Tibial nerve (tissue), 4 donors: Measurements from ENCODE around the gene BTRC.

ENCODE experiments used
- EP300 ChIP-seq, 2 donors: sonication (generic); formaldehyde crosslinking; IDR thresholded peaks; one replicate each; pipeline ENCODE4 v1.6.1; 2017; ENCODE audit warnings: antibody characterized with exemption in 2 of 2, mild to moderate bottlenecking in 1 of 2
- POLR2A ChIP-seq, 2 donors: fragments of 450-650 bp; IDR thresholded peaks; one replicate each; pipeline ENCODE4 v1.6.1; 2017; ENCODE audit warnings: antibody characterized with exemption in 2 of 2, mild to moderate bottlenecking in 2 of 2, moderate library complexity in 2 of 2
- TF ChIP-seq, protein P1 (sequence below), 5 experiments: fragments of 200-600 bp in 3 of 5; fragments of 450-650 bp in 2 of 5; sonication (generic) in 3 of 5; IDR thresholded peaks; one replicate each; pipeline ENCODE4 v1.5.1; 2016 to 2019; ENCODE audit warnings: antibody characterized with exemption in 5 of 5, mild to moderate bottlenecking in 3 of 5, moderate library complexity in 2 of 5

DNA sequence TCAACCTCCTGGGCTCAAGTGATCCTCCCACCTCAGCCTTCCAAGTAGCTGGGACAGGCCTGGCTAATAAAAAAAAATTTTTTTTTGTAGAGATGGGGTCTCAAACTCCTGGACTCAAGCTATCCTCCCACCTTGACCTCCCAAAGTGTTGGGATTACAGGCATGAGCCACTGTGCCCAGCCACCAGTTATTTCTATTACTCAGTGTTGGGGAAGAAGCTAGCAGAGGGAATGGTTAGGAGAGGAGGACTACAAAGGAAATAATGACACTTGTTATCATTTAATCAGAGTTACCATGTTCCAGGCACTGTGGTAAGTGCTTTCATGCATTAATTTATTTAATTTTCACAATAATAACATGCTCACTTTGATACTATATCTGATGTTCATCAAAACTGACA lies 17.6 kb upstream of the BTRC start:
- TF ChIP-seq, protein P1, sequence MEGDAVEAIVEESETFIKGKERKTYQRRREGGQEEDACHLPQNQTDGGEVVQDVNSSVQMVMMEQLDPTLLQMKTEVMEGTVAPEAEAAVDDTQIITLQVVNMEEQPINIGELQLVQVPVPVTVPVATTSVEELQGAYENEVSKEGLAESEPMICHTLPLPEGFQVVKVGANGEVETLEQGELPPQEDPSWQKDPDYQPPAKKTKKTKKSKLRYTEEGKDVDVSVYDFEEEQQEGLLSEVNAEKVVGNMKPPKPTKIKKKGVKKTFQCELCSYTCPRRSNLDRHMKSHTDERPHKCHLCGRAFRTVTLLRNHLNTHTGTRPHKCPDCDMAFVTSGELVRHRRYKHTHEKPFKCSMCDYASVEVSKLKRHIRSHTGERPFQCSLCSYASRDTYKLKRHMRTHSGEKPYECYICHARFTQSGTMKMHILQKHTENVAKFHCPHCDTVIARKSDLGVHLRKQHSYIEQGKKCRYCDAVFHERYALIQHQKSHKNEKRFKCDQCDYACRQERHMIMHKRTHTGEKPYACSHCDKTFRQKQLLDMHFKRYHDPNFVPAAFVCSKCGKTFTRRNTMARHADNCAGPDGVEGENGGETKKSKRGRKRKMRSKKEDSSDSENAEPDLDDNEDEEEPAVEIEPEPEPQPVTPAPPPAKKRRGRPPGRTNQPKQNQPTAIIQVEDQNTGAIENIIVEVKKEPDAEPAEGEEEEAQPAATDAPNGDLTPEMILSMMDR (IDR thresholded peaks at IDR 0.05) = no peak
- no peak for TF ChIP-seq EP300 (IDR thresholded peaks at IDR 0.05)
- no peak for TF ChIP-seq POLR2A (IDR thresholded peaks at IDR 0.05)
